Measurements from ENCODE around the gene ZNRF1.
A peak's percentile ranks its signal among the peaks of the same experiment; 100 is the strongest.

Gene ZNRF1

DNA sequence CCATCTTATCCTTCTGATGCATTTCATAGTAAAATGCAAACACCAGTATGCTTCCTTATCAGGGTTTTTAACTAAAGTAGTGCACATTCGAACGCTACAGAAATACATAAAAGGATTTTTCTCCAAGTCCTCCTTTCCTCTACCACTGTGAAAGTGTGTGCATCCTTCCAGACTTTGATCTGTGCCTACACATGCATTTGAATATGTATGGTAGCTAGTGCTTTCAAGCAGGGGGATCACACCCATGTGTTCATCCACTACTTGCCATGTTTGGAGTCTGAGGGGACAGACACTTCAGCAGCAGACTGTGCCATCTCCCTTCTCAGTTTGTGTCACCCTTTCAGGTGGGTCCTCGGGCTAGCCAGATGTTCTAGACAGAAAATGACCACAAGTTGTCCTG, 102.8 kb downstream of the ZNRF1 start:
- DNase-seq, result no peak

DNA sequence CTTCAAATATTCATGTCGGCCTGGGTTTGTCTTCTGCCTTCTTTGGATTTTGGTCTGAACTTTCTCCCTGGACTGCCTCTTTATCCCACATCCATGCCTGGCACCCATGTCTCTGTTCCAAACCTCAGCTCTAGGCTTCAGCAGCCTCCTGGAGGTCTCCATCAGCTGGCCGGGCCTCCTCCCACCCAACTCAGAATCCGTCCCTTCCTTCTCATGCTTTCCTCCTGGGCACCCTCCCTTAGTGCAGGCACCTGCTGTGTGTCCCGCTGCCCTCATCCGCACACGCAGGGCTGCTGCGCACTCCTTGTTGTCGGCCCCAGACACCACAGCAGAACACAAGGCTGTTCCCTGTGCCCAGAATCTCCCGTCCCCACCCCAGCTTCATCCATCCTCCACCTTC, 103.8 kb downstream of the ZNRF1 start:
- DNase-seq, result no peak

DNA sequence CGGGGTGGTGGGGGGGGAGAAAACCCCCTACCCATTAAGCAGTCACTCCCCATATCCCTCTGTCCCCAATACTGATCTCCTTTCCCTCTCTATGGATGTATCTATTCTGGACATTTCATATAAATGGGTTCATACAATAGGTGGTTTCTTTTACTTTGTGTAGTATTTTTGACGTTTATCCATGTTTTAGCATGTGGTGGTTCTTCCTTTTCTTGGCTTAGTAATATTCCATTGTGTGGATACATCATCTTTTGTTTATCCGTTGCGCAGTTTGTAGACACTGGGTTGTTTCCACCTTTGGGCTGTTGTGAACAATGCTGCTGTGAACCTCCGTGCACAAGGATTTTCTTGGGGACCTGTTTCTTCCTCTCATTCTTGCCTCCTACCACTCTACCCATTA, 105.2 kb downstream of the ZNRF1 start:
- no peak for DNase-seq

DNA sequence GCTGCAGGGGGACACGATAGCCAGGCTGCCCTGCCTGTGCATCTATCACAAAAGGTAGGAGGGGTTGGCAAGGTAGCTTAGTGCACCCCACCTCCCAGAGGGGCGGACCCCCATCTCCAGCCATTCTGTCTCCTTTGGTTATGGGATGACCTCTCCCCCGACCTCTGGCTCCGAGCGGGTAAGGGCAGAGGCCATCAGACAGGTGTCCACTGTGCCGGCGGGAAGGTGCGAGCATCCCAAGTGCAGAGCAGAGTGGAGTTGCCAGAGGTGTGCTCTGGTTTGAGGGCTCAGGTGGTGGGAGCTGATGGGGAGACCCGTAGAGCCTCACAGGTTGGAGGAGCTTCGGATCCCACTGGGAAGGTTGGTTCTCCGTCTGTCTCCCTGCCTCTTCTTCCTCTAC, 106.0 kb downstream of the ZNRF1 start:
- DNase-seq, result no peak

DNA sequence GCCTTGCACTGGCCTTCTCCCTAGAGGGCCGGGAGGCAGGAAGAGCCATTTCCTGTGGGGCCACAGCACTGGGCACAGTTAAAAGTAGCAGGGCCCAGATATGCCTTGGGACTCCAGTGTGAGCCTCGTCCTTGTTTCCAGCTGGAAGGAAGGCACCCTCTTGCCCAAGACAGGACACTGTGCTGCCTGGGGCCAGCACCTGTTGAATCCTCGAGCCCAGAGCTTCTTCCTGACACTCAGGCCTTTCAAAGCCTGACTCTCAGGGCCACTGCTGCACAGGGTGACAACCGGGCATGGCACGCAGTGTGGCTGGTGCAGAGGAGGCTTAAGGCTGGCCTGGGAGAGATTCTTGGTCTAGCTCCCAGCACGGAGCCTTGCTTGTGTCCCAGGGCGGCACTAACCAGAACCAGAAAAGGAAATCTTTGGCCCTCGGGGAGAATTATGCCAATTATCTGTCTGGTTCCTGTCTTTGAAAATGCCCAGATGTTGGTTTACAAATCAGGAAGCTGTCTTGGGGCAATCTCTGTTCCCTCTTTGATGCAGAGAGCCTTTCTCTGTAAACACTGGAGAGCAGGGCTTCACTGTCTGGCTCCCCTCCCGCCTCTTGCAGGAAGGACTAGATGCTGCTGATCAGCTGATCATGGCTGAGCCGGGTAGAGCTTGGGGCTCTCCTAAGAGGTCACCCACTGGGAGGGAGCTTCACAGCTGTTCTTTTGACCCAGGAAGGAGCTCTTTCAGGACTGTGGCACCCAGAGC, 106.7 kb downstream of the ZNRF1 start:
- no peak for DNase-seq

DNA sequence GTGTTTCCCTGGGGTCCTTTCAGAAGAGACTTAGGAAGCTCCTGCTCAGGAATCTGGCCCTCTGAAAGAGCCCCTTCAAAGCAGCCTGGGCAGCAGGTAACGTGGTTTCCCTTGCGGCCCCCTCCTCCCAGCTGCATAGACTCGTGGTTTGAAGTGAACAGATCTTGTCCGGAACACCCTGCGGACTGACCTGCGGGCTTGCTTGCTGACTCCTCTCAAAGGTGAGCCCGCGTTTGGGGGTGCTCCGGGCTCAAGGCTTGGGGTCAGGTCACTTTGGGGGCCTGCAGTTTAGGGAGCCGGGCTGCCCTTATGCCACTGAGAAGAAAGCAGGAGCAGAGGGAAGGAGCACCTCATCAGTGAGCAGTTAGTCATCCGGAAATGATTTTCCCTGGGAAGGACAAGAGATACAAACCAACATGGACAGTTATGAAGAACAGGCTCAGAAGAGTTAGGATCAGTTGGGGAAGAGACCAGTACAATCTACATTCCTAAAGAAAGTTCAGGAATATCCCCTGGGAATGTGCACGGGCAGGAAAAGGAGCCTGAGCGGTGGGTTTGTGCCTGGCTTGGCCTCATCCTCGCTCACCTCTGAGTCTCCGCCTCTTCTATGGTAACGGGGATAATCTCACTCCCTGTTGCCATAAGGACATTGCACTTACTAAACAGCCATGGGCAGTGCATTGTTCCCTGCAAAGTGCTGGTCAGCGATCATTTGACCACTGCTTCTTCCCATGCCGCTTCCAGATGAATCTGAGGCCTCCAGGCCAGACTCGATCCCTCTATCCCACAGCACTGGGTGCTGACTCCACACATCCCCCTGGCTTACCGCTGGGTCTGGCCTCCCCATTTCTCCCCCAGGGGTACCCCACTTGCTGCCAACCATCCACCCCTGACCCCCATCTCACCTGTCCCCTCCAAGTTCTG, 107.8 kb downstream of the ZNRF1 start:
- no peak for DNase-seq

DNA sequence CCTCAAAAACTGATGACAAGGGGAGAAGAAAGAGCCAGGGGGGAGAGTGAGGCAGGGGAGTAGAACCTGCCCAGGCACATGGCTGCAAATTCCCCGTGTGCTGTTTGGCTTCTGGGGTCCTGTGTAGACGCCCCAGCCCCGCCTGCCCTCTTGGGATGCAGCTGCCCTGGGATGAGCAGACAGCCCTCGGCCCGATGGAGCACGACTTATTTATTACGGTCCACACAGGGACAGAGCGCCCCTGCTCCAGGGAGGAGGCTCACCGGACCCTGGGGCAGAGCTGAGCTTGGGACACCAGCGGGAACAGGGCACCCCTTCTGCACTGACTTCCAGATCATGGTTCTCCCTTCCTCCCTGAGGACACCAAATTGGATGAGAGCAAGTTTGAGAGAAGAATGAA, 108.7 kb downstream of the ZNRF1 start:
- DNase-seq, result no peak

DNA sequence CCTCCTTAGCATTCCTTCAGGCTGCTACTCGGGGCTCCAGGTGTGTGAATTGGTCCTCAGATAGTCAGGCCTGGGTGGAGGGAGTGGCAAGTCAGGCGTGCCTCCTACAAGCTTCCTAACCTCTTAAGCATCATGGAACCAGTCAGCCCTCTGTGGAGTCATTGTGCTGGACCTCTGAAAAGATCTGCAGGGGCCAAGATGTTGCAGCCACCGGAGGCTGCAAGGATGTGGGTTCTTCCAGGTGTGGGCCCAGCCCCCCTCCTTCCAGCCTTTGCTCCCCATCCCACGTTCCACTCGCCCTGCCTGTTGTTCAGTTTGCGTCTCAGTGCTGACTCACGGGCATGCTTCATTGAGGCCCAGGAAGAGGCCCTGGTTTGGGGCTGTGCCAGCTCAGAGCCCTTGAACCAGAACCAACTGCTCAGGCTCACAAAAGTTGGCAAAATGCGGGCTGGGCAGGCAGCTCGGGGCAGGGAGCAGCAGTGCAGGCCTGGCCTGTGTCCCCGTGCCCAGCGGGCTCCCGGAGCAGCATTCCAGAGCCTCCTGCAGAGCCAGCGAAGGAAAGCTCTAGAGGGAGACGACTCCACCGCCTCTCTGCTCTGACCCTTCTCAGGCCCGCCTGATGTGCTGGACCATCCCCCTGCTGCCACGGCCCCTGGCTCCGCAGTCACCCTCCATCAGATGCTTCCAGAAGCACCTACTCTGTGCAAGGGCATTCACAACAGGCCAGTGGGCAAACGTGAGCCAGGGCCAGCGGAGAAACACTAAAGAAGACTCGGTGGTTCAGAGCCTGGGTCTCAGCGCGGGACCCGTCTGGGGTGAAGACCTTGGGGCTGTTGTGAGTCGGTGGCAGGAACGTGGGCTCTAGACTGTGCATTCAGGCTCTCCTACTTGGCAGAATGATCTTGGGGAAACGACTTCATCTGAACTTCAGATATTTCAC, 110.2 kb downstream of the ZNRF1 start:
- DNase-seq, result no peak

DNA sequence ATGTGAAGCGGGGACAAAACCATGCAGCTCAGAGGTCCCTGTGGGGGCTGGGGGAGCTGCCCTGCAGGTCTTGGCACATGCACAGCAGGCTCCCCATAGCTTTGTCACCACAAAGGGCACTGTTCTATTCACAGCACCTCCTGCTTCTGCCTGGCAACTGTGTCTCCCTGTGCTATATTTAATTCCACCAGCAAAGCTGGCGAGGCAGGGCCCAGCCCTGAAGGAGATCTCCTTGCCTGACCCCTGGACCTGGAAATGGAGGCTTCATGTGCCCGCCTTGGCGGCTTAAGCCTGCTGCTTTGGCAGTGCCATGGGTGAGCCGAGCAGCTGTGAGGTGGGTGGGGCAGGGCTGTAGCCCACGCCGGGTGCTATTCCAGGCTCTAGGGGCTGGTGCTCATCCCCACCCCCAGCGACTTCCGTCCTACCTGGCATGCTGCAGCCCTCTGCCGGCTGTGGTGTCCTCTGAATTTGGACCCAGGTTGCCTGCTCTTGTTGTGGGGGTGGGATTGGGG, 111.0 kb downstream of the ZNRF1 start:
- DNase-seq, result no peak

DNA sequence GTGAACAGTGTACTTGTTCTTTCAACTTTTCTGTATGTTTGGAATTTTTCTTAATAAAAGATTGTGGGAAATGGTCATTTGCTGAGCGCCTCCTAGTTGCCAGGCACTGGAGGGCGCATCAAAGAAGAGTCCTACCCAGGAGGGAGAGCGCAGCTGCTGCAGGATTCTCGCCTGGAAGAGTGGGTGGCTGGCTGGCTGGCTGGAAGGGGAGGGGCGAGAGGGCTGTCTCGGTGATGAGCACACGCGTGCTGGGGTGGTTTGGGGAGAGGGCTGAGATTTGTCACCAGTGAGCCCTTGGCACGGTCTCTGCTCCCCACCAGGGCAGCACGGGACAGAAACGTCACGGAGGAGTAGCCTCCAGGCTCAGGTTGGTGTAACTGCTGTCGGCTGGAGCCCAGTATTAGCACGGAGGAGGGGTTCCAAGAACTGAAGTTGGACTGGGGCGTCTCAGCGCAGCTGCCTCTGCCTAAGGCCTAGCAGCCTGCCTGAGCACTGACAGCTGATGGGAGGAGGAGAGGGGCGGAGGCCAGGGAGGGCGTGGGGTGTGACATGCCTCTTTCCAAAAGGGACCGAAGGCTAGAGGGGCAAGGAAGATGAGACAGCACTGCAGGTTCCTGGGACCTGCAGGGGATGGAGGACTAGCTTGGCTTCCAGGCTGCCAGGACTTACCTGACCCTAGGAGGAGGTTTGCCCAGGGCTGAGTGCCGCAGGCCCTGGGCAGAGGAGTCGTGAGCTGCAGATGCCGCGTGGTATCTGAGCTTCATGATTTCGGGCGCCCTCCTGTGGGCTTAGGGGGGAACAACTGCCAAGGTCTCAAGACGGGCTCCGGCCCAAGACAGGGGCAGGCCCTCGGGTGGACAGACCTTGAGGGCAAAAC, 112.1 kb downstream of the ZNRF1 start:
- peak; percentile 34 for DNase-seq

DNA sequence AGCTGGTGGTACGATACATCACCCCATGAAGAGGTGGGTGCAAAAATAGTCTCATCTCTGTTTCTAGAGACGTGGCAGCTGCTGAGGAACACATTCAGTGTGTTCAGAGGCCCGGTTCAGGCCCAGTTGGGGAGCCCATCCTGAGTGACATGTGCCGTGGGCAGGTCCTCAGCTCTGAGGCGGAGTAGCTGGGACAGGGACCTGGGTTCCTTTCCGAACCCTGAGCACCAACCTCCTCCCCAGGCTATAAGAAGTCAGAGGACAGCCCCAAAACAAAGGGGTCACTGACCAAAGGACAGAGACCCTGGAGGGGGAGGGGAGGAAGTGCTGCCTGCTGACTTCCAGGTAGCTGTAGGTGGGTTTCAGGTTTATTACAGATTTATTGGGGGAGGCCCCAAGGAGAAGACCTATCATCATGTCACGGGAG, 112.7 kb downstream of the ZNRF1 start:
- no peak for DNase-seq

DNA sequence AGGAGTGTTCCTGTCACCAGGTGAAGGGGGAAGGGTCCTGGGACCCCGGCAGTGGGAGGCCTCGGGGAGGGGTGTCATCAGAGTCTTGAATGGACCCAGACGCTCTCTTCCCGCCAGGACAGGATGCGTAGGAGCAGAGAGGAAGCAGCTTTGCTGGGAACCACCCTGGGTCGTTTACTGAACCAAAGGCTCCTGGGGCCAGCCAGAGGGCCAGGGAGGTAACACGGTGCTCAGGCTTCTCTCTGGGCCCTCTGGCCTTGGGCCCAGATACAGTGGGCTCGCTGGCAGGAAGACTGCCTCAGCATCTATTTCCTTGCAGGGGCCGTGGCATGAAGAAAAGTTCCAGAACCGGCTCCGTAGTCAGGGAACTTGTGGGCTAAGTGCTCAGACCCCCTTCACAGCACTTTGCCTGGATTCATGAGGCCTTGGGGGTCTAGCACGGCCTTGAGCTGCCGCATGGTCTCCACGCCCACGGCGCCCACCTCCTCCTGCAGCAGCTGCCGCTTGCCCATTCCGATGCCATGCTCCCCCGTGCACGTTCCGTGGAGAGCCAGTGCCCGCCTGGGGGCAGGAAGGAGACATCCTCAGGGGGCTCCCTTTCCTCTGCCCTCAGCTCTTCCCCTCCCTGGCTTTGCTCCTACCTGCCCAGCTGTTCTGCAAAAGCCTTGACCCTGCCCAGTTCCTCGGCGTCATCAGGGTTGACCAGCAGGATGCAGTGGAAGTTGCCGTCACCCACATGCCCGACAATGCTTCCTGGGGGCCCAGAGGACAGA, 113.3 kb downstream of the ZNRF1 start:
- DNase-seq, result no peak

DNA sequence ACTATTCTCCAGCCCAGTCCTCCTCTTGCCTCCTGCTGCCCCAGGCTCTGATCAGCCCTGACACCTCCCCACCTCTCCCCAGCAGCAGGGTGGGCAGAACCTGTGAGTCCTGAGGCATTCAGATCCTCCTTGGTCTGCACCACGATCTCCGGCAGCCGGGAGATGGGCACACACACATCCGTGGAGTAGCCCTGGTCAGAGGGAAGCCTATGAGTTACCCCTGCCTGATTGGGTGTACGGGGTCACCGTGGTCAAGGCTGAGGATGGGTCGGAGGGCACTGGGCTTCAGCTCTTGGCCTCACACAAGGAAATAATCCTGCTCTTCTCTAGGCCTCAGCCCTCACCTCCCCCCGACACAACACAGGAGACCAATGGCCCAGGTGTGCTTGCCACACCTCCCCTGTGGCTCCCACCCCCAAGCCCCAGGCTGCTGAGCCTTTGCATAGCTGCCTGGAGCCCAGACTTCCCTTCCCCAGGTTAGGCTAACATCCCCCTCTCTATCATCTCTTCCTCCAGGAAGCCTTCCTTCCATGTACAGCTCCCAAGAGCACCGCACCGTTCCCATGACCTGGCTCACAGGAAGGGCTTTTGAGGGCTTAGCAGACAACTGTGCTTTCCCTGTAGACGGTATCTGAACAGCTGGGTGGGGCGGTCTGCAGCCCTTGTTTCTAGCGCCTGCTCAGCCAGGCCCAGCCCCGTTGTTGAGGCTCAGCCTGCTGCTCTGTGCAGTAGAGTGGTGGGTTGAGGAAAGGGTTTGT, 114.1 kb downstream of the ZNRF1 start:
- no peak for DNase-seq

DNA sequence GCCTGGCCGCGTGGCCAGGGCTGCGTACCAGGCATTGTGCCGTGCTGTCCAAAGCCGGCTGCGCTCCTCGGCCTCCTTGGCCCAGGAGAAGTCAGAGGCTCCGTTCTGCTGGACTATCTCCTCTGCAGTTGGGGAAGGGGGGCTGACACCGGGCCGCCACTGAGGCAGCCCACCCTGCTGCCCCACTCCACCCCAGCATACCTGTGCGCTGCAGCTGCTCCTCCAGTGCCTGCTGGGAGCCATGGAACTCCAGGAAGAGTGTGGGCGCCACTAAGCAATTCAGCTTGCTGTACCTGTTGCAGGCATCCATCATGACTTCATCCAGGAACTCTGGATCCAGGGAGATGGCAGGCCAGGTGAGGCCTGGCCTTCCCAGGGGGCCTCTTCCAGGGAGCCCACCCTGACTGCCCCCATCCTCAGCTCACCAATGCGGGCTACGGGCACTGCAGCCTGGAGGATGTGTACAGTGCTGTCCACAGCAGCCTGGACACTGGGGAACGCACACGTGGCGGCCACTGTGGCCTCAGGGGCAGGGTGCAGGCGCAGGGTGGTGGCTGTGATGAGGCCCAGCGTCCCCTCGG, 114.8 kb downstream of the ZNRF1 start:
- DNase-seq, result no peak

DNA sequence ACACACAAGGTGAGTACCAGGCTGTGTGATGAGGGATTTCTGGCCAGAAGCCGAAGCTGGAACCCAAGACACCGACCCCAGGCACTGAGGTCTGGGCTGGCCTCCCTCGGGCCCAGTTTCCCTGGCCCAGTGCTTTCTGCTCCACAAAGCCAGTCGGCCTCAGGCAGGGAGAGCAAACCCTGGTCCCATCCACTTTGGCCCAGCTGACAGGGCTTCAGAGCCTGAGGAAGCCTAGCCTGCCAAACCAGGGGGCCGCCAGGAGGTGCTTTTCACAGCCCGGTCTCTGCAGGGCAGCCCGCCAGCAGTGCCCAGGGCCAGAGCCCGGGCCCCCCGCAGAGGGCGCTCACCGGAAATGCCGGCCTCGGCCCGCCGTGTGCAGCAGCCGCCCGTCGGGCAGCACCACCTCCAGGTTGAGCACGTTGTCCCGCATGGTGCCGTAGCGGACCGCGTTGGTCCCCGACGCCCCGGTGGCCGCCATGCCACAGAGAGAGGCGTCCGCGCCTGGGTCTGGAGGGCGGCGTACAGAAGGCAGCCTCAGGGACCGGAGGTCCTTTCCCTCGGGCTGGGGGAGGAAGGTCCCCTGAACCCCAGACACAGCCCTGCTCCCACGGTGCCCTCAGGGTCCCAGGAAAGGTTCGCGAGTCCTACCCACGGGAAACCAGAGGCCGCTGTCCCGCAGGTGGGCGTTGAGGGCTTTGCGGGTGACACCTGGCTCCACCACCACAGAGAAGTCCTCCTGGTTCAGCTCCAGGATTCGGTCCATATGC, 115.5 kb downstream of the ZNRF1 start:
- DNase-seq, result no peak

DNA sequence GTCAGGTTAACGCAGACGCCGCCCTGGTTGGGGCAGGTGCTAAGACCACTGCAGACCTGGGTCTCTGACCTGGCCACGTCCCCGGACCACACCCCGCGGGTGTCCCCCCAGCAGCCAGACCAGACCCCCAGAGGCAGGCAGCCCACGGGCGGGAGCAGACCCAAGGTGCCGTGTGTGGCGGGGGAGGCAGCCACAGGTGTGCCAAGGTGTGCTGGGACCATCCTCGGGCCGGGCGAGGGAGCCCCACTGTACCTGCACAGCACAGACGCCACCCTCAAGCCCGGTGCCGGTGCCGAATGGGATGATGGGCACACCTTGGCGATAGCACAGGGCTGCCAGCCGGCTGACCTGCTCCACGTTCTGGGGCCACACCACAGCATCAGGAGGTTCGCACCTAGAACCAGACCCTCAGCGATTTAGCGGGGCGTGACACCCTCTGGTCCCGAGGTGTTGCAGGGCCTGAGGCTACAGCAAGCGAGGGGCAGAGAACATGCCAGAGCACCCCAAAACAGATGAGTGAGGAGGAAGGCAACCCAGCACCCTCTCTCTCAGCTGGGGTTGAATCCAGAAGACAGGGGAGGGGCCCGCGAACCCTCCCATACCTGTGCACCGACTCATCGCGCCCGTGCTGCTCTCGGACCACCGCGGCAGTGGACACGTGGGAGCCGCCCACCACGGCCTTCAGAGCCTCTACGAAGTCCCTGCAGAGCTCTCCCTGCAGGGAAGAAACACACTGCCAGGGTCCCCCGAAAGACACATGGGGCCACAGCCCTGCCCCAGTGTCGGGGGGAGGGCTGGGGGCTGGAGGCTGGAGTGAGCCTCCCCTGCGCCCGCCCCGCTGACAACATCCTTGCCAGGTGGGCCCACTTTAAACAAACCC, 116.4 kb downstream of the ZNRF1 start:
- no peak for DNase-seq

DNA sequence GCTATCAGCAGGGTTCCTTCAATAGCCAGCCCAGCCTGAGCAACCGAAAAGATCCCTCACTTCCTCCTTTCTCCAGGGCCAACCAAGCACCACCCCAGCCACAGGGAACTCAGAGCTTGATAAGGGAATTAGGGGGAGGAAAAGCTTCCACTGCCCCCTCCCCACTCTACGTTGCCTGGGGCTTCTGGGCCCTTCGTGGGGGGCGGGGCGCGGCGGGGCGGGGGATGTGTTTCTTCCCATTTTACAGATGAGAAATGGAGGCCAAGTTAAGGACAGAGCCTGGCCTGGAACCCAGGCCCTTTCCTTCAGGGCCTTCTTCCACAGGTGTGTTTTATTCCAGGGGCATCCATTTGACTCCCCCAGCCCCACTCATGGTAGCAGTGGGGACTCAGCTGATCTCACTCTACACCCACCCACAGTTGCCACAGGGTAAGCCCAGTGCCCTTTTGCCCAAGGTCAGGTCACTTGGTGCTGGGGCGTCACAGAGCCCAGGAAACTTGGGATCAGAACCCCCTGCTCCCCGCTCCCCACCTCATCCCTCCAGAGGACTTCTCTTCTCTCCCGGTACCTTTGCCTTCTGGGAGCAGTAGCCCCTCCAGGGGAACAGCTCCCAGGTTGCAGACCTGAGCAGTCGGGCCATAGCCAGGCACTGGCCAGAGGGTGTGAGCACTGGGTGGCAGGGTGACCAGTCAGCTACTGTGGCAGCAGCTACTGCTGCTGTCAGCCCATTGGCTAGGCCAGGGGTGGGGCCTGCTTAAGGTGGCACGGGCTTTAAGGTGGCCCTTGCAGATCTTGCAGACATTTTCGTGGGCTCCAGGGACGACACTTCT, 117.5 kb downstream of the ZNRF1 start, which contains the start of gene LDHD:
Gene LDHD (minus strand): TSS at position 700 of the 830 bp plus-strand sequence. CDS start 60 bp downstream, at position 640.
- no peak for DNase-seq
